ENCODE results near the gene TNFRSF25.

The TNFRSF25 gene

DNA sequence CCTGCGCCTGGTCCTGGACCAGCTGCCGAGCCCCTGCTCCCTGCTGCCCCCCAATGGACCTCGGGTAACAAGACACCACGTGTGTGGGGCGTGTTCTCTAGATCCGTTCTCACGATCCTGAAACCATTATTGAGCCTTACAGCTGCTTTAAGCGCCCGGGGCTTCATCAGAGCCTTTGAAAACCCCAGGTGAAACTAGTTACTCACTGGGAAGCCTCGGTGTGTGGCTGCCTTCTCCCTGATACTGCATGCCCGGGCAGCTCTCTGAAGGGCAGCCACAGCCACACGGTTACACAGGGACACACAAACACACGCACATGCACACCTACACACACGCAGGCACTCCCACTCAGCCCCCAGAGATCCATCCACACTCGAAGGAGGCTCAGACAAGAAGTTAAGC is 51.5 kb downstream of the TNFRSF25 start:
- peak; percentile 86 for DNase-seq

GRCh38 chr1:6412896-6413295 is 53.1 kb downstream of the TNFRSF25 start:
- peak; percentile 74 for DNase-seq
